Activated CD8-positive, alpha-beta memory T cell treated with anti-CD3 and anti-CD28 coated beads, Interleukin-2, amount 10 ng/mL, durations not matched to agents 7 days and 5 days (primary cell): ENCODE data around the gene DDX4. TPM values are rescaled to one million over a fixed set of nuclear protein-coding genes. Genes with fewer than 3 reads are reported as not detected.
A peak's percentile ranks its signal among the peaks of the same experiment; 100 is the strongest.
"Not testable (repeated sequence)": the region's sequence is repeated elsewhere in the genome, so short reads cannot be mapped to it uniquely, and the experiment has no call there.

Source experiments
- ATAC-seq: fragments of 150-1000 bp; cut with Tn5 transposase; one replicate; pipeline ENCODE4 v1.10.0; 2021; ENCODE audit warnings: moderate library complexity
- CTCF ChIA-PET: fragments of 350-600 bp; sonication (Branson Sonifier 250); formaldehyde crosslinking; loops from one replicate; lab custom pipeline; 2021; ENCODE audit warnings: antibody characterized with exemption; lab: Charles Lee
- DNase-seq: peaks from one replicate; pipeline ENCODE4 v3.0.0-alpha.2; 2020
- H3K27ac Mint-ChIP-seq: one replicate; pipeline ENCODE4 v1.8.0; 2021; ENCODE audit warnings: mild to moderate bottlenecking, mixed read lengths
- H3K27me3 Mint-ChIP-seq: one replicate; pipeline ENCODE4 v1.8.0; 2021; ENCODE audit warnings: mixed read lengths
- H3K36me3 Mint-ChIP-seq: one replicate; pipeline ENCODE4 v1.8.0; 2021; ENCODE audit warnings: mild to moderate bottlenecking, mixed read lengths
- H3K4me1 Mint-ChIP-seq: one replicate; pipeline ENCODE4 v1.8.0; 2021; ENCODE audit warnings: mixed read lengths
- H3K4me3 Mint-ChIP-seq: one replicate; pipeline ENCODE4 v1.8.0; 2021; ENCODE audit warnings: mild to moderate bottlenecking, moderate library complexity, mixed read lengths
- H3K9me3 Mint-ChIP-seq: one replicate; pipeline ENCODE4 v1.8.0; 2022; ENCODE audit warnings: low read depth, mixed read lengths
- total RNA-seq, 2 experiments: library from RNA; stranded (reverse); gene quantifications; one replicate each; pipeline ENCODE4 v1.2.3, GENCODE V29; 2021

The DDX4 gene
- total RNA-seq, 2 experiments from 2014 or later: 0.12 to 0.29 TPM

- H3K36me3 Mint-ChIP-seq: peaks cover 2% of the 10 kb centered on the region
- ATAC-seq: no peak
- no peaks in the 10 kb centered on the region for H3K4me1 Mint-ChIP-seq
- H3K4me3 Mint-ChIP-seq: no peak overlapping the region
- H3K27ac Mint-ChIP-seq: no peak overlapping the region
- CTCF ChIA-PET: no interaction called here
- H3K27me3 Mint-ChIP-seq: peaks cover 22% of the 10 kb centered on the region
- no peaks in the 10 kb centered on the region for H3K9me3 Mint-ChIP-seq
- no peak for DNase-seq
Measured at GRCh38 chr5:55747778-55748318, 10.0 kb downstream of the DDX4 start.

DNA sequence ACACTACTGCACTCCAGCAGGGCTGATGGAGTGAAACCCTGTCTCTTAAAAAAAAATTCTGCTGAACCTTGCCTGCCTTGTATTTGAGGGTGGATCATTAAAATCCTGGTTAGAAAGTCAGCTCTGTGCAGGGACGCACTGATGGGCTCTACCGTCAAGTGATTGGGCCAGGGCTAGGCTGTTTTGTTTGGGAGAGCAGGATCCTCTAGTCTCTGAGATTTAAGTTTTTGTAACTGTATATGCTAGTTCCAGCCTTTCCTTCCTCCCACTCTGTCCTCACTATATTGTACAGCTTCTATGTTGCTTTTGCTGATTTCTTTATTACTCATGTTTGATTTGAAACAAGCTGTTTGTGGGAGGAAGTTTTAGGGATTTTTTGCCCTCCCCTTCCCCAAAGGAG lies 11.5 kb downstream of the DDX4 start:
- ATAC-seq (no peak), DNase-seq (no peak)
- CTCF ChIA-PET: no interaction called here
- Mint-ChIP-seq H3K4me3 (no peak overlapping the region), H3K4me1 (no peaks in the 10 kb centered on the region), H3K36me3 (peaks cover 2% of the 10 kb centered on the region), H3K27me3 (peaks cover 16% of the 10 kb centered on the region), H3K9me3 (no peaks in the 10 kb centered on the region), H3K27ac (no peak overlapping the region)

DNA sequence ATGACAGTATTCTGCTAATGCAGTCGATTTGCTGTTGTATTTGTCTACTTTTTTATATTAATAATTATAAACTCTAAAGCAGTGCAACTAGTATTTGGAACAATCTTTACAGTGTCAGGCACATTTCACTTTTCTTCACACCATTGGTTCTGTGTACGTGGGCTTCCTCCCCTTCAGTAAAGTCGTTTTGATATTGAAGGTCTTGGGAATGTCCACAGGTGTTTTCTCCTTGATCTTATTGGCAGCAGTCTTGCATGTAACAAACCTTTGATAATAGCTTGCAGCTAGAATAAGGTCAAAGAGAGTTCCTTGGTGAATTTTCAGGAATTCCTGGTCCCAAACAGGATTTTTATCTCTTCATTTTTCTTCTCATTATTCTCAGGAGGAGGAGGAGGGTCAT lies 12.2 kb downstream of the DDX4 start:
- H3K4me1 Mint-ChIP-seq: no peaks in the 10 kb centered on the region

GRCh38 chr5:55750499-55750898 lies 12.6 kb downstream of the DDX4 start:
- Mint-ChIP-seq H3K36me3 (peaks cover 2% of the 10 kb centered on the region), H3K27ac (no peak overlapping the region), H3K9me3 (no peaks in the 10 kb centered on the region), H3K4me1 (no peaks in the 10 kb centered on the region), H3K4me3 (no peak overlapping the region), H3K27me3 (peaks cover 17% of the 10 kb centered on the region)
- CTCF ChIA-PET: no interaction called here
- no peak for DNase-seq
- no peak for ATAC-seq

More for the DNA sequence above, 12.2 kb downstream of the DDX4 start:
- peaks cover 2% of the 10 kb centered on the region for H3K36me3 Mint-ChIP-seq
- DNase-seq (no peak), ATAC-seq (no peak)
- CTCF ChIA-PET: no interaction called here
- peaks cover 15% of the 10 kb centered on the region for H3K27me3 Mint-ChIP-seq
- H3K4me3 Mint-ChIP-seq: no peak overlapping the region
- H3K9me3 Mint-ChIP-seq: no peaks in the 10 kb centered on the region
- no peak overlapping the region for H3K27ac Mint-ChIP-seq

DNA sequence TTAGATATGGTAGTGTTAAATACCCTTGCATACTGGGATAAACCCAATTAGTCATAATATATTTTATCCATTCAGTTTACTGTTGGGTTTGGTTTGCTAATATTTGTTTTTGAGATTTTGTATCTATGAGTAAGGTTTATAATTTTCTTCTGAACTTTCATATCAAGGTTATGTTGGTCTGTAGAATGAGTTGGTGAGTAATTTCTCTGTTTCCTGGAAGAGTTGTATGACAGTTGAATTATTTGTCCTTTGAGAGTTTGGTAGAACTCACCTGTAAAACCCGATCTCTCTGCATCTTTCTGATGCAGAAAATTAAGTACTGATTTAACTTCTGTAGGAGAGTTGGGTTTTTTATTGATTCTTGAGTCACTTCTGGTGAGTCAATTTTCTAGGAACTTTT lies 20.4 kb downstream of the DDX4 start:
- peaks cover 23% of the 10 kb centered on the region for H3K4me1 Mint-ChIP-seq
- peak overlapping the region; percentile 77 for H3K27ac Mint-ChIP-seq
- no peaks in the 10 kb centered on the region for H3K9me3 Mint-ChIP-seq
- H3K27me3 Mint-ChIP-seq: peaks cover 26% of the 10 kb centered on the region
- H3K36me3 Mint-ChIP-seq: peaks cover 17% of the 10 kb centered on the region
- peak overlapping the region; percentile 28 for H3K4me3 Mint-ChIP-seq
- no peak for DNase-seq
- peak; percentile 42 for ATAC-seq
- CTCF ChIA-PET: no interaction called here

DNA sequence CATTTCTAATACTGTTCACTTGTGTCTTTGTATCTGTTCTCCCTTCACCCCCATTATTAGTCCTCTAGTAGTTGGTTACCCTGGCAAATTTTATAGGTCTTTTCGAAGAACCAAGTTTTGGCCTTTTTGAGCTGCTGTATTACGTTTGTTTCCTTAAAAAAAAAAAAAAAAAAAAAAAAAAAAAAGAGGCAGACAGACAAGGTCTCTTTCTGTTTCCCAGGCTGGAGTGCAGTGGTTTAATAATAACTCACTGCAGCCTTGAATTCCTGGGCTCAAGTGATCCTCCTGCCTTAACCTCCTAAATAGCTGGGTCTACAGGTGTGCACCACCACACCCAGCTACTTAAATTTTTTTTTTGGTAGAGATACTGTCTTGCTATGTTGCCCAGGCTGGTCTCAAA lies 20.9 kb downstream of the DDX4 start:
- H3K36me3 Mint-ChIP-seq: peaks cover 17% of the 10 kb centered on the region
- ATAC-seq (no peak), DNase-seq (no peak)
- peaks cover 26% of the 10 kb centered on the region for H3K27me3 Mint-ChIP-seq
- peak overlapping the region; percentile 77 for H3K27ac Mint-ChIP-seq
- no peaks in the 10 kb centered on the region for H3K9me3 Mint-ChIP-seq
- peak overlapping the region; percentile 28 for H3K4me3 Mint-ChIP-seq
- peaks cover 27% of the 10 kb centered on the region for H3K4me1 Mint-ChIP-seq
- CTCF ChIA-PET: no interaction called here

DNA sequence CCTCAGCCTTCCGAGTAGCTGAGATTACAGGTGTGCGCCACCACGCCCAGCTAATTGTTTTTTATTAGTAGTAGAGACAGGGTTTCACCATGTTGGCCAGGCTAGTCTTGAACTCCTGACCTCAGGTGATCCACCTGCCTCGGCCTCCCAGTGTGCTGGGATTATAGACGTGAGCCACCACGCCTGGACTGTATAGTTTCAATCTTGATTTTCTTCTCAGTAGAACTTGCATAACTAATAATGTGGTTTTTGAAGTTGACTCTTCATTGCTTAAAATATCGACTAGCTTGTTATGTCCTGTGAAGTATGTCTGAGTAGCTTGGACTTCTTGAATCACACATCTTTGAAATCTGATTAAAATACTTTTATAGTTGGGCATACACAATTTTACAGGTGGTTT lies 23.9 kb downstream of the DDX4 start:
- not testable (repeated sequence) for H3K4me3 Mint-ChIP-seq, H3K27ac Mint-ChIP-seq, ATAC-seq, DNase-seq, H3K9me3 Mint-ChIP-seq
- CTCF ChIA-PET: interaction anchor here (0.6 to 1.2 kb wide), 2 partner anchors 149 to 268 kb away, joined by 3 to 4 read pairs; no protein-coding TSS in a partner anchor
- peaks cover 17% of the 10 kb centered on the region for H3K36me3 Mint-ChIP-seq
- peaks cover 11% of the 10 kb centered on the region for H3K27me3 Mint-ChIP-seq
- peaks cover 42% of the 10 kb centered on the region for H3K4me1 Mint-ChIP-seq

DNA sequence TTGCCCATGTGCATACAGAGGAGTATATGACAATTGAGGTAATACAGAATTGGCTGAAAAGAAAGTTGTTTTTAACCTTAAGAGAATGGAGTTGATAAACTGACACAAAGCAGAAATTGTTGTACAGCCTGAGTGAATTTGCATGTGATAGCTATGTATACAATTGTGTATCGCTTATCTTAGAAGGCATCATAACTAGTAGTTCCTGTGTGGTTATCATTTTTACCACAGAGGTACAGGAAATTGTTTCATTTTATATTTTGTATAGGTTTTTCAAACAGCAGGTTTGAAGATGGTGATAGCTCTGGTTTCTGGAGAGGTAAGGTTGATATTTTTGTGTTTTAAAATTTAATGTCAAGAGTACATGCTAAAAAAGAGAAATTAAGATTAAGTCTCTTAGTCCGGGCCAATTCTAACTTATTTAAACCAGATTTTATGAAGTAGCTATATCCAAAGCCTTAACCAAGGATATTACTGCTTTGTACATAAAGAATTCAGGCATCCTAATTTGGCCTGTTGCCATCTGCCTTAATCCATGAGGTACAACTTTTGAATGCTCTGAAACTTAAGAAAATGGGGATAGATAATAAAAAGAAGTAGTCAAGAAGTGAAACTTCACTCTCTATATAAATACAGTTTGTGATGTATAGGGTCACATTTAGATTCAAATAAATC lies 26.0 kb downstream of the DDX4 start:
- H3K4me3 Mint-ChIP-seq: peak overlapping the region; percentile 5
- peak; percentile 94 for ATAC-seq
- no peak for DNase-seq
- peaks cover 32% of the 10 kb centered on the region for H3K4me1 Mint-ChIP-seq
- H3K9me3 Mint-ChIP-seq: no peaks in the 10 kb centered on the region
- H3K27ac Mint-ChIP-seq: peak overlapping the region; percentile 63
- H3K36me3 Mint-ChIP-seq: peaks cover 15% of the 10 kb centered on the region
- H3K27me3 Mint-ChIP-seq: peaks cover 11% of the 10 kb centered on the region
- CTCF ChIA-PET: interaction anchor here (0.8 to 1.3 kb wide), 2 partner anchors 10 to 55 kb away, joined by 3 to 4 read pairs; no protein-coding TSS in a partner anchor

DNA sequence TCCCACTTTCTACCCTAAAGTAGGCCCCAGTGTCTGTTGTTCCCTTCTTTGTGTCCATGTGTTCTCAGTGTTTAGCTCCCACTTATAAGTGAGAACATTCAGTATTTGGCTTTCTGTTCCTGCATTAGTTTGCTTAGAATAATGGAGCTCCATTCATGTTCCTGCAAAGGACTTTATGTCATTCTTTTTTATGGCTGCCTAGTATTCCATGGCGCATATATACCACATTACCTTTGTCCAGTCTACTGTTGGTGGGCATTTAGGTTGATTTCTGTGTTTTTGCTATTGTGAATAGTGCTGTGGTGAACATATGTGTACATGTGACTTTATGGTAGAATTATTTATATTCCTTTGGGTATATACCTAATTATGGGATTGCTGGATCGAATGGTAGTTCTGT lies 30.4 kb downstream of the DDX4 start:
- peaks cover 35% of the 10 kb centered on the region for H3K4me1 Mint-ChIP-seq
- peaks cover 3% of the 10 kb centered on the region for H3K9me3 Mint-ChIP-seq
- no peaks in the 10 kb centered on the region for H3K27me3 Mint-ChIP-seq
- peaks cover 8% of the 10 kb centered on the region for H3K36me3 Mint-ChIP-seq
- no peak overlapping the region for H3K4me3 Mint-ChIP-seq
- DNase-seq (no peak), ATAC-seq (no peak)
- H3K27ac Mint-ChIP-seq: peak overlapping the region; percentile 15
- CTCF ChIA-PET: no interaction called here

GRCh38 chr5:55771175-55771655 lies 33.4 kb downstream of the DDX4 start:
- H3K36me3 Mint-ChIP-seq: peaks cover 12% of the 10 kb centered on the region
- H3K4me1 Mint-ChIP-seq: peaks cover 17% of the 10 kb centered on the region
- peaks cover 7% of the 10 kb centered on the region for H3K27me3 Mint-ChIP-seq
- CTCF ChIA-PET: no interaction called here
- peak overlapping the region; percentile 15 for H3K27ac Mint-ChIP-seq
- DNase-seq (no peak), ATAC-seq (peak; percentile 73)
- H3K9me3 Mint-ChIP-seq: peaks cover 3% of the 10 kb centered on the region
- H3K4me3 Mint-ChIP-seq: no peak overlapping the region

GRCh38 chr5:55773057-55773456 lies 35.2 kb downstream of the DDX4 start:
- Mint-ChIP-seq H3K4me3 (no peak overlapping the region), H3K9me3 (peaks cover 3% of the 10 kb centered on the region), H3K4me1 (peaks cover 17% of the 10 kb centered on the region), H3K36me3 (peaks cover 12% of the 10 kb centered on the region), H3K27me3 (peaks cover 18% of the 10 kb centered on the region), H3K27ac (no peak overlapping the region)
- CTCF ChIA-PET: interaction anchor here (0.9 to 1.4 kb wide), 3 partner anchors 9 to 115 kb away, joined by 3 to 6 read pairs (median 4); no protein-coding TSS in a partner anchor
- no peak for ATAC-seq
- DNase-seq: no peak

DNA sequence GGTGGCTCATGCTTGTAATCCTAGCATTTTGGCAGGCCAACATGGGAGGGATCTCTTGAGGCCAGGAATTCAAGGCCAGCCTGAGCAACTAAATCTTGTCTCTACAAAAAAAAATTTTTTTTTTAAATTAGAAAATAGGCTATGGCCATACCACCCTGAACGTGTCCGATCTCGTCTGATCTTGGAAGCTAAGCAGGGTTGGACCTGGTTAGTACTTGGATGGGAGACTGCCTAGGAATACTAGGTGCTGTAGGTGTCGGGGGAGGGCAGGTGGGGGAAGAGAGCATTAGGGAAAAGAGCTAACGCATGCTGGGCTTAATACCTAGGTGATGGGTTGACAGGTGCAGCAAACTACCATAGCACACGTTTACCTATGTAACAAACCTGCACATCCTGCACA lies 39.5 kb downstream of the DDX4 start:
- Mint-ChIP-seq H3K27me3 (peaks cover 34% of the 10 kb centered on the region), H3K4me1 (peaks cover 4% of the 10 kb centered on the region), H3K36me3 (peaks cover 3% of the 10 kb centered on the region), H3K27ac (no peak overlapping the region), H3K9me3 (no peaks in the 10 kb centered on the region), H3K4me3 (no peak overlapping the region)
- DNase-seq (no peak), ATAC-seq (no peak)
- CTCF ChIA-PET: no interaction called here

DNA sequence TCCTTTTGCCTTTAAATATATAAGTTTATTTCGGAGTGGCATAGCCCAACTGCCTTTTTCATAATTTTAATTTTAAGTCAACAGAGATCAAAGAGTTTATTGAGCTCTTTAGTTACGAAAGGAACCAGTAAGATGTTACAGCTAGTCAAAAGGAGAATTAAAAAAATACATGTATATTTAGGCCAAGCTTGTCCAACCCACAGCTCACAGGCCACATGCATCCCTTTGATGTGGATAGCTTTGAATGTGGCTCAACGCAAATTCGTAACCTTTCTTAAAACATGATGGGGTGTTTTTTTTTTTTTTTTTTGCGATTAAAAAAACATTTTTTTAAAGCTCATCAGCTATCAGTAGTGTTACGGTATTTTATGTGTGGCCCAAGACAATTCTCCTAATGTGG lies 63.1 kb downstream of the DDX4 start:
- Mint-ChIP-seq H3K4me3 (no peak overlapping the region), H3K27me3 (peaks cover 2% of the 10 kb centered on the region), H3K36me3 (no peaks in the 10 kb centered on the region), H3K27ac (no peak overlapping the region), H3K4me1 (no peaks in the 10 kb centered on the region), H3K9me3 (no peaks in the 10 kb centered on the region)
- ATAC-seq: no peak
- CTCF ChIA-PET: interaction anchor here (0.7 kb wide), 1 partner anchor 158 kb away, joined by 3 read pairs; no protein-coding TSS in a partner anchor
- DNase-seq: no peak

- ATAC-seq, H3K4me1 Mint-ChIP-seq, H3K27ac Mint-ChIP-seq, H3K4me3 Mint-ChIP-seq, CTCF ChIA-PET, H3K9me3 Mint-ChIP-seq, DNase-seq, H3K36me3 Mint-ChIP-seq: not testable (repeated sequence)
- H3K27me3 Mint-ChIP-seq: peaks cover 40% of the 10 kb centered on the region
Measured at GRCh38 chr5:55808814-55809213, 71.0 kb downstream of the DDX4 start.
